Measurements from ENCODE around the gene NT5C2. TPM values are rescaled to one million over a fixed set of nuclear protein-coding genes. Genes with fewer than 3 reads are reported as not detected.
"Not testable (repeated sequence)": the region's sequence is repeated elsewhere in the genome, so short reads cannot be mapped to it uniquely, and the experiment has no call there.

Gene NT5C2
- total RNA-seq, 1 donor, result 82.9 TPM

DNA sequence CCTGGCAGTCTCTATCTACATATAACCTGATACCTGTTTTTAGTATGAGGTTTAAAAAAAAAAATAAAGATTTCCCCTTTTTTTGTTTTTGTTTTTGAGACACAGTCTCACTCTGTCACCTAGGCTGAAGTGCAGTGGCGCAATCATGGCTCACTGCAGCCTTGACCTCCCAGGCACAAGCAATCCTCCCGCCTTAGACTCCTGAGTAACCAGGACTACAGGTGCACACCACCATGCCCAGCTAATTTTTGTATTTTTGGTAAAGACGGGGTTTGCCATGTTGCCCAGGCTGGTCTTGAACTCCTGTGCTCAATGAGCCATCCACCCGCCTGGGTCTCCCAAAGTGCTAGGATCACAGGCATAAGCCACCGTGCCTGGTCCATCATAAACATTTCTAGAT is 25.5 kb downstream of the NT5C2 start:
- DNase-seq (ENCODE audit: low read depth in 2 of 3, low spot score in 2 of 3), result not testable (repeated sequence)

DNA sequence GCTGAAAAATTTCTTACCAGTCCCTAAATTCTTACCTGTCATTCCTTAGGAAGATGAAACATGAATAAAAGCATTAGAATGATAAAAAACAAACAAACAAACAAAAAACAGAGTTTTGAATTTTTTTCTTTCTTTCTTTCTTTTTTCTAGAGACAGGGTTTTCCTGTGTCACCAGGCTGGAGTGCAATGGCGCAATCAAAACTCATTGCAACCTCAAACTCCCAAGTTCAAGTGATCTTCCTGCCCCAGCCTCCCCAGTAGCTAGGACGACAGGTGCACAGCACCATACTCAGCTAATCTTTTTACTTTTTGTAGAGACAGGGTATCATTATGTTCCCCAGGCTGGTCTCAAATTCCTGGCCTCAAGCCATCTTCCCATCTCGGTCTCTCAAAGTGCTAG is 26.5 kb downstream of the NT5C2 start:
- no peak for DNase-seq (ENCODE audit: low read depth in 2 of 3, low spot score in 2 of 3)

GRCh38 chr10:103163766-103164403 is 29.2 kb downstream of the NT5C2 start:
- DNase-seq (ENCODE audit: low read depth in 2 of 3, low spot score in 2 of 3), result not testable (repeated sequence)

- no peak for DNase-seq (ENCODE audit: low read depth in 2 of 3, low spot score in 2 of 3)
Measured at GRCh38 chr10:103157246-103157645, 35.8 kb downstream of the NT5C2 start.

DNA sequence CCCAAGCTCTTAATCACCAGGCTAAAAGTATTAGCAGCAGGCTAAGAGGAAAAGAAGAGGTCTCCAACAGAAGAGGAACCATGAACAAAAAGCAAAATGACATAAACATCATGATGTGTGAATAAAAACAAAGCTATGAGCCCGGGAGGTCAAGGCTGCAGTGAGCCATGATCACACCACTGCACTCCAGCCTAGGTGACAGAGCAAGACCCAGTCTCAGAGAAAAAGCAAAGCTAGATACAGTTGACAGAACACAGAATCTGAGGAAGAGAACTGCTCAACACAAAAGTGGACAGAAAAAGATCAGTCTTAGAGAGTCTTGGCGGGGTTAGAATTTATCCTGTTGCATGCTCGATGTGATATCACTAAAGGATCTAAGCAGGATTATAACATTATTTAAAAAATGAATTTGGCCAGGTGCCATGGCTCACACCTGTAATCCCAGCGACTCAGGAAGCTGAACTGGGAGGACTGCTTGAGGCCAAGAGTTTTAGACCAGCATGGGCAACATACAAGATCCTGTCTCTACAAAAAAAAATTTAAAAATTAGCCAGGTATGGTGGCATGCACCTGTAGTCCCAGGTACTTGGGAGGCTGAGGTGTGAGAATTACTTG is 37.5 kb downstream of the NT5C2 start:
- no peak for DNase-seq (ENCODE audit: low read depth in 2 of 3, low spot score in 2 of 3)

DNA sequence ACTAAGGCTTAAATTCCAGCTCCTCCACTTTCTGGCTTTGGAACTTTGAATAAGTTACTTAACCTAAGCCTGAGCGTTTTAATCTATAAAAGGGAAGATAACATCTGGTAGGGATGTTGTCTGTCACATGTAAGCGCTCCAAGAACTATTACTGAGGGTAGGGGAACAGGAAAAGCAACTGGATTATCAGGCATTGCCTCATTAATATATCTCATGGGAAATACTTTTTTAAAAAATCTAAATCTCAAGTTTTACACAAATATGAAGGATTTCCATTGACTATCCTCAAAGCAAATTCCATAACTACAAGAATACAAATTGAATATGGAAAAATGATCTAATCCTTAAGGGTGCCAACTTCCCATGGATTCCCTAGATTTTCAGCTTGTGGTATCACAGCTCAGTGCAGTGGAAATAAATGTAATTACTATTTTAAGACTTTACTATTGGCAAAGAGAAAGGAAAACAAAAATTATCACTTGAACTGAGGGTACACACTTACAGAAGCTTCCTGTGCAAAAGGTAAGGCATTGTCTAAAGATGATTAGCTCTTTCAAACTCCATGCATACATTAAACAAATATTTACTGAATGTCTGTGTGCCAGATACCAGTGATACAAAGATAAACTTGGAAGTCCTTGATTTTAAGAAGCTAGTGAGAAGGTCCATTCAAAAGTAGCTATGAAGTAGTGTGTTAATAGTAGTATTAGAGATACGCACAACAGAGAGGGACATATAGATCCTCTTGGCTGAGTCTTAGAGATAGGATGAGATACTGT is 38.4 kb downstream of the NT5C2 start:
- DNase-seq (ENCODE audit: low read depth in 2 of 3, low spot score in 2 of 3), result no peak

- DNase-seq (ENCODE audit: low read depth in 2 of 3, low spot score in 2 of 3), result no peak
Measured at GRCh38 chr10:103153302-103154197, 39.5 kb downstream of the NT5C2 start.

- no peak for DNase-seq (ENCODE audit: low read depth in 2 of 3, low spot score in 2 of 3)
Measured at GRCh38 chr10:103149991-103150622, 43.0 kb downstream of the NT5C2 start.

GRCh38 chr10:103147645-103148044 is 45.4 kb downstream of the NT5C2 start:
- DNase-seq (ENCODE audit: low read depth in 2 of 3, low spot score in 2 of 3), result no peak

DNA sequence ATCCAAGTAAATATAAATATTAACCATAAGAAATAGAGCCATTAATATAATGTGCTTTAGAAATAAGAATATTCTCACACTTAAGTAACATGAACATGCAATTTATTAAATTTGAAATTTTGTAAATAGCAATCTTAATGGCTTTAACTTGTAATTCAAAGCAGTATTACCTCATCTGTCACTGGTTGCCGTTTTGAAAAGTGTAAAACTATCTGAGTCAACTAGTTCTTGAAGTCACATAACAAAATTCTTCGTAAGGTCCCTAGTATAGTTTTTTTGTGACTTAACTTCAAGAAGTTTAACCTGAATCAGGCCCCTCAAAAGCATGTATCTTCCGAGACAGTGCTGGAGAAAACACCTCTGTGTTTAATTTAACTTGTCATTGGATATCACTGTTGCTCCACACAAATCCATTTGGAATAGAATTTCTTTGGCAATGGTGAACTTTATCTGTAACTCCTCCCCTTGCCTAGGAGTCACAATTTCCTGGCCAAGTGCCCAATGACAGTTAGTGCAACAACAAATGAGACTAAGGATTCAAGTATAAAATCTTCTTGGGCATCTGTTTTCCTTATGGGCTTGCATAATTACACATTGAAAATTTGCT is 47.1 kb downstream of the NT5C2 start:
- peak in 2 of 3 donors; percentile 13 to 50 for DNase-seq (ENCODE audit: low read depth in 2 of 3, low spot score in 2 of 3)

DNA sequence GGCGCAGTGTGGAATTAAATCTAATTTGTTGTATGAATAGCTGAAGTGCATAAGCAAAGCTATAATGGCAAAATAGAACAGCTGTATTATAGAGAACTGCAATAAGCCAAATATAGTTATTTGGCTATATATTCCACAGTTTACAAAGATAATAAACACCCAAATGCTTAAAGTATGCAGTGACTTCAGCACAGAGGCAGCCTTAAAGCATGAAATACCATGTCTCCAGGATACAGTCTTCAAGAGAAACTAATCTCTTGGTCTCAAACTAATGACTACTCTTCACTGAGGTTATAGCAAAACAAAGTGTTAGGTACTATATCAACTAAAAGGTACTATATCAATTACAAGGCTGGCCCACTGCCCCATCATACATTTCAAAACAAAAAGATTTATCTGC is 48.0 kb downstream of the NT5C2 start:
- no peak for DNase-seq (ENCODE audit: low read depth in 2 of 3, low spot score in 2 of 3)

- no peak for DNase-seq (ENCODE audit: low read depth in 2 of 3, low spot score in 2 of 3)
Measured at GRCh38 chr10:103144041-103144440, 49.0 kb downstream of the NT5C2 start.

GRCh38 chr10:103143641-103144040 is 49.4 kb downstream of the NT5C2 start:
- not testable (repeated sequence) for DNase-seq (ENCODE audit: low read depth in 2 of 3, low spot score in 2 of 3)

DNA sequence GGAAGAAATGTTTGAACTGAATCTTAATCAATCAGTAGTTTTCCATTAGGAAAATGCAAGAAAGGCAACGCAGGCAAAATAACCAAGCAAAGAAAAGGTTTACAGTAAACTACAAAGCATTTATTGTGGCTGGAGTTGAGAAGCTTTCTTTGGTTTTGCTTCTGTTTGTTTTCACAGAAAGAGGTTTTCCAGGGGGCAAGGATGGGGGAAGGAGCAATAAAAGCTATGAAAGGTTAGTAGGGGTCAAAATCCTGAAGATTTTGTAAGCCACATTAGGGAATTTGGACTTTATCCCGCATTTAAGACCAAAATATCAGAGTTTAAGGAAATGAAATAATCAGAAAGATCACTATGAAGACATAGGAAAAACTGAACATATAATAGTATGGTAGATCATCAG is 51.1 kb downstream of the NT5C2 start:
- DNase-seq (ENCODE audit: low read depth in 2 of 3, low spot score in 2 of 3), result no peak

DNA sequence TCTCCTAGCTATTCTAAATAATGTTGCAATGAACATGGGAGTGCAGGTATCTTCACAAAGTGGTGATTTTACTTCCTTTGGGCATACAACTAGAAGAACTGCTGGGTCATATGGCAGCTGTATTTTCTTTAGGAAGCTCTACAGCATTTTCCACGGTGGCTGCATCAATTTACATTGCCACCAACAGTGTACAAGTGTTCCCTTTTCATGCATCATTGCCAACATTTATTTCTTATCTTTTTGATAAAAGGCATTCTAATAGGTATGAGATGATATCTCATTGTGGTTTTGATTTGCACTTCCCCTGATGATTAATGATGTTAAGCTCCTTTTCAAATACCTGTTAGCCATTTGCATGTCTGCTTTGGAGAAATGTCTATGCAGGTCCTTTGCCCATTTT is 52.6 kb downstream of the NT5C2 start:
- no peak for DNase-seq (ENCODE audit: low read depth in 2 of 3, low spot score in 2 of 3)

- DNase-seq (ENCODE audit: low read depth in 2 of 3, low spot score in 2 of 3), result no peak
Measured at GRCh38 chr10:103139803-103140202, 53.3 kb downstream of the NT5C2 start.

DNA sequence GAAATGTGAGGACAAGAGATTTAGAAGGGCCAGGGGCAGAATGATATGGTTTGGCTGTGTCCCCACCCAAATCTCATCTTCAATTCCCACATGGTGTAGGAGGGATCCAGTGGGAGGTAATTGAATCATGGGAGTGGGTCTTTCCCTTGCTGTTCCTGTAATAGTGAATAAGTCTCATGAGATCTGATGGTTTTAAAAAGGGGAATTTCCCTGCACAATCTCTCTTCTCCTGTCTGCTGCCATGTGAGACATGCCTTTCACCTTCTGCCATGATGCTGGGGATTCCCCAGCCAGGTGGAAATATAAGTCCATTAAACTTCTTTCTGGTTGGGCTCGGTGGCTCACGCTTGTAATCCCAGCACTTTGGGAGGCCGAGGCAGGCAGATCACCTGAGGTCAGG is 57.9 kb downstream of the NT5C2 start:
- DNase-seq (ENCODE audit: low read depth in 2 of 3, low spot score in 2 of 3), result not testable (repeated sequence)

DNA sequence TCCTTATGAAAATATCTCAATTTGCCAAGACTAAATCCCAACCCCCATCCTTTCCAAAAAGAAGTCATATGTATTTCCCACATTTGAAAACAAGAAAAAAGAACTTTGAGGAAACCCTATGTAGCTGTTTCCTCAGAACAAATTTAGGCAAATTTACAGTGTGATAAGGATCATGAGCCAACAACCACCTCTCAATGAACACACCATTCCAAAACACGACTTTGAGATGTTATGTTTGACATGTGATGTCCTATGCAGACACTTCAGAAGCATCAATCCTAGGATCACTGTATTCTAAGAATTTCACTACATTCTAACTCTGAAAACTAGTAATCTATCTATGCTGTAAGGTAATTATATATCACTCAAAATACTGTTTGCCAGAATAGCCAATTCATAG is 62.2 kb downstream of the NT5C2 start:
- DNase-seq (ENCODE audit: low read depth in 2 of 3, low spot score in 2 of 3), result no peak

- not testable (repeated sequence) for DNase-seq (ENCODE audit: low read depth in 2 of 3, low spot score in 2 of 3)
Measured at GRCh38 chr10:103130180-103130579, 62.9 kb downstream of the NT5C2 start.

GRCh38 chr10:103127241-103127640 is 65.8 kb downstream of the NT5C2 start:
- no peak for DNase-seq (ENCODE audit: low read depth in 2 of 3, low spot score in 2 of 3)

Measured in hematopoietic multipotent progenitor cell (in vitro differentiated cells).